DMS153 treated with DMSO at 0.1 percent for 48 hours (cell line): ENCODE measurements around the gene GPATCH4.
"Not testable (repeated sequence)": the region's sequence is repeated elsewhere in the genome, so short reads cannot be mapped to it uniquely, and the experiment has no call there.

Experiments used
- DNase-seq: peaks from one replicate; lab custom pipeline; 2025; ENCODE audit not compliant: unreplicated experiment; lab: John Stamatoyannopoulos, UW

GPATCH4 gene

DNA sequence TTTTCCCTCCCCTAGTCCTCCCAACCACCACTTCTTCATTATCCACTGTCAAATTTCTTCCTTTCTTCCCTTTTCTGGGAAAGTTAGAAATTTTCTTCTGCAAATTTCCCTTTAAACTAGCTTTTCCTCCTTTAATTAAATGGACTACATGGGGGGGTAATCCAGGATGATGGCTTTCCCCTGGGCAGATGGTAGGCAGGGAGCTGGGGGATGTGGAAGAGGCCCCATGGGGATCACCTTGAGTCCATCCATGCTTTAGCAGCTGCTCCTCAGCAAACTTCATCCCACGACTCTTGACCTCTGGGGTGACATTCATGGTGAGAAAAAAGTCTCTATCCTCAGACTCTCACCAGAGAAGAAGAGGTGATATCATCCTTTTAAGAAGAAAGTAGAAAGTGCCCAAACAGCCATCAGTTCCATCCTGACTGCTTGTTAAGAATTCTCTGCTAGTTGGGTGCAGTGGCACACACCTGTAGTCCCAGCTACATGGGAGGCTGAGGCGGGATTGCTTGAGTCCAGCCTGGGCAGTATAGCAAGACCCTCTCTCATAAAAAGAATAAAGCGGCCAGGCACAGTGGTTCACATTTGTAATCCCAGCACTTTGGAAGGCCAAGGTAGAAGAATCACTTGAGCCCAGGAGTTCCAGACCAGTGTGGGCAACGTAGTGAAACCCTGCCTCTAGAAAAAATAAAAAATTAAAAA is 2.4 kb downstream of the GPATCH4 start:
- DNase-seq = no peak

DNA sequence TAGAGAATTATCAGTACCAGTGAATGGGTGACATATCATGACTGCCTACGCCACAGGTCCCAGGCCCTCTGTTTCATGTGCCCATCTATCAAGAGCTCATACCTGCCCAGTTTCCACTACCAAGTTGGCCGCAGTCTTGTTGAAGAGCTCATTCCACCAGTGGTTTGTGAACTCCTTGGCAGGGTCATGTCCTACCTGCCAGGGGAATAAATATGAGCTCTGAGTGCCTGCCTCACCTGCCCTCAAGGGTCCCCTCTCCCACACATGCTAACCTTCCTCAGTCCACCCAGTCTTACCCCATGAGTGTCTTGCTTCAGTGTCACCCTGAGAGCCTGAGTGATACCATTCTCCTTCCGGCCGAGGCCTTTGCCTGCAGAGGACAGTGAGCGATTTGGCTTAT is 3.2 kb downstream of the GPATCH4 start:
- no peak for DNase-seq

DNA sequence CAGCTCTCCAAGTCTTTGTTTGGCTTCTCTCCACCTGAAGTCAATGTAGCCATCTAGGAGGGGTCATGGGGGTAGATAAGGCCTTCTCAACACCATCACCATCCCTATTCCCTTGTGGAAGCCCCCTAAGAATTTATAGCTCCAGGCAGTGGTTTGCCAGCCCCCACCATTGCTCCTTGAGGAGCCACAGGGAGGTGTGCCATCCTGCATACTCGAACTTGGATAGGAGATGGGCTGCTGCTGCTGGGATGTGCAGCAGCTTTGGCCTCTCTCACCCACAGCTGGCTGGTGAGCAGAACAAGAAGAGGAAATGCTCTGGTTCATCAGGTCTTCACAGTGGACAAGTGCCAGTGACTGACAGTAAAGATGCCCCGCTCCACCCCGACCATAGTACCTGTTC is 4.9 kb downstream of the GPATCH4 start:
- no peak for DNase-seq

DNA sequence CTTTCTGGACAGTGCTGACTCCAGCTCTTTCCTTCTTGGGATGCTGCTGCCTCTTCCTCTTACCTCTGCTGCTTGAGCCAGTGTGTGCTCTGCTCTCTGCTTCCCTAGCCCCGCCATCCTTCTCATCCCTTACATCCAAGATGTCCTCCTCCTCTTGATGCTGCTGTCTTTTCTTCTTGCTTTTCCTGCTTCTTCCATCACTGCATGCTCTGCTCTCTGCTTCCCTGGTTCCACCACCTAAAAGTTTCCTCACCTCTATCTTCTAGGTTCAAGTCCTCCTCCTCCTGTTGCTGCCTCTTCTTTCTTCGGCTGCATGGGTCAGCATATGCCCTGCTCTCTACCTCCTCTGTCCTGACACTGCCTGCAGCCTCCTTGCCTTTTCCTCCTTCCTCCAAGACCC is 6.3 kb downstream of the GPATCH4 start:
- no peak for DNase-seq

DNA sequence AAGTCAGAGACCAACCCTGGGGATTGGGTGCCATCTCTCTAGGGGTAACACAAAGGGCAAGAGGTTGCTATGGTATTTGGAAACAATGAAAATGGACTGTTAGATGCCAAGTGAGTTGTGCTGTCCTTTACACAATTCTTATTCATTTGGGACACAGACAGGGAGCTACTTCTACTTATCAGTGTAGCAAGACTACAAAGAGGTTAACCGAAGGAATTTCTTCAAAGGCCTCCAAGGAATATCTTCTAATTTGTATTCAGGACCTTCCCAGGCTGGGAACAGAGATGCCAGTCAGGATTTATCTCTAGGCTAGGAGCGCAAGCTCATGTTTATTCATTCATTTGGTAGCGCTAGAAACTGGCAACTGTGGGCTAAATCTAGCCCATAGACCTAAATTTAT is 7.1 kb downstream of the GPATCH4 start:
- no peak for DNase-seq

DNA sequence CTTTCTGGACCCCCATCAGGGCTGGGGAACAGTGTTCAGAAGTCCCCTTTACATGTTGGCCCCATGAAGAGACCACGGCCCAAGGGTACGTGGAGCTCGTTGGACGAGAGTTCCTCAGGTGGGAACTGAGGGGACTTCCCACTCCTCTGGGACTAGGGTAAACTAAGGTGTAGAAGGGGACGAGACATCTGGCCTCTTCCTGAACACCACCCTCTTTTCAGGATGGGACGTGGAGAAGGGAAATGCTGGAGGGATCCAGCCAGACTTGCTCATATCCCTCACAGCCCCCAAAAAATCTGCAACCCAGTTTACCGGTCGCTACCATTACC is 7.7 kb downstream of the GPATCH4 start:
- no peak for DNase-seq

DNA sequence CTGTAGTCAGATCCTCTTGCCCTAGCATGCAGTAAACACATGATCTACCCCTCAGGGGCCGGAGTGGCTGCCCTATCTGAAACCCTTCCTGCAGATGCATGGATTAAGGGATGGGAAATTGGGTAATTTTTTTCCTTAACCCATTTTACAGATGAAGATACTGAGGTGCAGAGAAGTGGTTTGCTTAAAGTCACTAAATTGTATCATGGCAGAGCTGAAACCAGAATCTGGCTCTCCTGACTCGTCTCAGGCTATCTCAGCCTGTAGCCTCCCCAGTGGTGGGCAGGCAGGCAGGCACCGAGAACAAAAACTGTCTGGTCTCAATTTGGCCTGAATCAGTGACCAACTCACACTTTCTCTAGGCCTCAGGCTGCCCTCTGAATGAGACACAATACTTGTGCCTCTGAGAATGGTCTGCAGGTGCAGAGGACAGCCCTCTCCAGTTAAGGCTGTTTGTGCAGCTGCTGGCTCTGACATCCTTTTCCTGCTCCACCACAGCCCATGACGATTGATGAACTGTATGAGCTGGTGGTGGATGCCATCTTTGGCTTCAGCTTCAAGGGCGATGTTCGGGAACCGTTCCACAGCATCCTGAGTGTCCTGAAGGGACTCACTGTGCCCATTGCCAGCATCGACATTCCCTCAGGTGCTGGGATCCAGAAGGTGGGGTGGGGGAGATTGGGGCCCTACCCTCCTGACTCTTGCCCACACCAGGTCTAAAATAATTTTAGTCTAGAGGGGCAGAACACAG is 8.2 kb downstream of the GPATCH4 start:
- no peak for DNase-seq

DNA sequence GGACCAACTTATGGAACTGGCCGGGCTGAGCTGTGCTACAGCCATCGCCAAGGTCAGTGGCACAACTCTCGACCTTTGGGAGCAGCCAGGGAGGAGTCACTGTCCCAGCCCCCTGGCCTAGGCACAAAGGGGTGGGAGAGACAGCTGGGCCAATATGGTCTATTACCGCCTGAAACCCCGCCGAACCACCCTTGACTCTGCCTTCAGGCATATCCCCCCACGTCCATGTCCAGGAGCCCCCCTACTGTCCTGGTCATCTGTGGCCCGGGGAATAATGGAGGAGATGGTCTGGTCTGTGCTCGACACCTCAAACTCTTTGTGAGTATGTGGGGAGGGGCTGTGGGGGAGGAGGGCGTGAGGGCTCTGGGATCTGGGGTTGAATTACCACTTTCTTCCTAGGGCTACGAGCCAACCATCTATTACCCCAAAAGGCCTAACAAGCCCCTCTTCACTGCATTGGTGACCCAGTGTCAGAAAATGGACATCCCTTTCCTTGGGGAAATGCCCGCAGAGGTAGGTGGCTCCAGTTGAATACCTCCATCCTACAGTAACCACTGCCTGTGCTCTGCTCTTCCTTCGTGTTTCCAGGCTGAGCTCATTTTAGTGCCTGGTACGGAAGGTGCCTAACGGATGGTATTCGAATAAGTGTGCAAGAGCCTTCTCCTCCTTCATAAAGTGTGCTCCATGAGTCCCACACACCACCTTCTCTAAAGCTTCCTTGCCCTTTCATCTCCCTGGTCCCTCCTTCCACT is 8.9 kb downstream of the GPATCH4 start:
- DNase-seq = no peak

DNA sequence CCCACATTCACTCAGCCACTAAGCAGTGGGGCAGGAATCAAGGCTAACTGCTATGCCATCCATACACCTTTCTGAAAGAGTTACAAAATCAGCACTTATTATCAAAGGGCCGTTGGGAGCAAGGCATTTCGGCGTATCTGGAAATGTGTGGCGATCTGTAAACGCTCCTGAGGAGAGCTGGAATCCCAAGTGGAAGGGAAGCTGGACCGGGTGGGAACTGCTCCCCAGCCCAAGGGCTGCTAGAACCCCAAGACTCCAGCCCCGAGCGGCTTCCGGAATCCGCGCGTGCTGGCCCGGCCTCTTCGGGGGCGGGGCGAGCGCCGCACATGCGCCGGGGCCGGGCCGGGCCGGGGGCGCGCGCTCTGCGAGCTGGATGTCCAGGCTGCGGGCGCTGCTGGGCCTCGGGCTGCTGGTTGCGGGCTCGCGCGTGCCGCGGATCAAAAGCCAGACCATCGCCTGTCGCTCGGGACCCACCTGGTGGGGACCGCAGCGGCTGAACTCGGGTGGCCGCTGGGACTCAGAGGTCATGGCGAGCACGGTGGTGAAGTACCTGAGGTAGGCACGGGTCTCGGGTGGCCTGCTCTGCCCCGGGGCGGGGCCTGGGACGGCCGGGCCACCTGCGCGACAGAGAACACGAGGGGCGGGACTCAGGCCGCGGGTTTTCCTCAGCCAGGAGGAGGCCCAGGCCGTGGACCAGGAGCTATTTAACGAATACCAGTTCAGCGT is 9.7 kb downstream of the GPATCH4 start, which contains the start of gene NAXE:
Gene NAXE (plus strand): TSS at position 345 of the 726 bp plus-strand sequence. CDS start 29 bp downstream, at position 374.
- peak; percentile 89 for DNase-seq

DNA sequence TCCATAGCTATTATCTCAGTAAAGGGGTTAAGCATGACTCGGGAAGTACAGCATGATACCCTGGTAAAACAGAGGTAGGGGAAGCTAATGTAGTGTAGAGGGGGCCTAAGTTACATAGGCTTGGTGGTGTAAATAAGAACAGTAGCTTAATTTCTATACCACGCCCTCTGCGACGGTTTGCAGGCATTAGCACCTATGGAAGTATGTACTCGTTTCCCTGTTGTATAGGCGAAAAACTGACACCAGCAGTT is 10.2 kb downstream of the GPATCH4 start:
- DNase-seq = no peak

DNA sequence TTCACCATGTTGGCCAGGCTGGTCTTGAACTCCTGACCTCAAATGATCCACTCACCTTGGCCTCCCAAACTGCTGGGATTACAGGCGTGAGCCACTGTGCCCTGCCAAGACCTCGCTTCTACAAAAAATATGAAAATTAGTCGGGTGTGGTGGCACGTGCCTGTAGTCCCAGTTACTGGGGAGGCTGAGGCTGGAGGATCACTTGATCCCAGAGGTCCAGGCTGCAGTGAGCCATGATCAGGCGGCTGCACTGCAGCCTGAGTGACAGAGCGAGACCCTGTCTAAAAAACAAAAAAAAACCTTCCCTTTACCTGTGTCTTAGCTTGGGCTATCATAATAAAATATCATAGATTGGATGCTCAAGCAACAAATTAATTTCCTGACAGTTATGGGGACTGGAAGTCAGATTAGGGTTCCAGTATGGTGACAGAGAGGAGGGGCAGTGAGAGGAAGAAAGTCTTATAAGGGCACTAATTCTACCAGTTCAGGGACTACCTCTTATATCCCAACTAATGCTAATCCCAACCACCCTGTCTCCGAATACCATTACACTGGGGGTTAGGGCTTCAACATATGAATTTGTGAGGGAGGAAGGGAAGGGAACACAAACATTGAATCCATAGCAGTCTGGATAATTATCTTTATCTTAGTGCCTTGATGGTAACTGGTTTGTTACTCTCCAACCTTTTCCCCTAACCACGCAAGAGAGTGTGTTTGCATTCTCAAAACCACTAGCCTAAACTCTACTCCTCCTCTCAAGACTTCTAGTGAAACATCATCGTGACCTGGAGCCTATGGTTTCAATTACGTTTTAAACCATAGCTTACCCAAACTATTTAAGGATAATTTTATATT is 10.7 kb downstream of the GPATCH4 start:
- DNase-seq = no peak

DNA sequence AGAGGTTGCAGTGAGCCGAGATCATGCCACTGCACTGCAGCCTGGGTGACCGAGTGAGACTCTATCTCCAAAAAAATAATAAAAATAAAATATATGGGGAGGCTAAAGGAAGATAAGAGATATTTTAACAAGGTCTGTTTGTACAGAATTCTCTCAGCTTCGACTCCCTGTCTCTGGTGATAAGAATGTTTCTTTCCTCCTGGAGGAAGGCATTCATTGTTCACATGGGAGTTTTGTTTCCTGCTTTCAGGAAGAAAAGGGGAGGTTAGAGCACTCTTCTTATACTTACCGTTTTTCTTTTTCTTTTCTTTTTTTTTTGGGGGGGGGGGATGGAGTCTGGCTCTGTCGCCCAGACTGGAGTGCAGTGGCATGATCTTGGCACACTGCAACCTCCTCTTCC is 11.7 kb downstream of the GPATCH4 start:
- no peak for DNase-seq

DNA sequence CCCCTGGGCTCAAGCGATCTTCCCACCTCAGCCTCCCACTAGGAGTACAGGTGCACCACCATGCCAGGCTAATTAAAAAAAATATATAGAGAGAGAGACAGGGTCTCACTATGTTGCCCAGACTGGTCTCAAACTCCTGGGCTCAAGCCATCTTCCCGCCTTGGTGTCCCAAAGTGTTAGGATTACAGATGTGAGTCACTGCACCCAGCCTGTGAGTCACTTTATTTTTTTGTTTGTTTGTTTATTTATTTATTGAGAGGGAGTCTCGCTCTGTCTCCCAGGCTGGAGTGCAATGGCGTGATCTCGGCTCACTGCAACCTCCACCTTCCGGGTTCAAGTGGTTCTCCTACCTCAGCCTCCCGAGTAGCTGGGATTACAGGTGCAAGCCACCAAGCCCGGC is 13.4 kb downstream of the GPATCH4 start:
- DNase-seq = not testable (repeated sequence)

DNA sequence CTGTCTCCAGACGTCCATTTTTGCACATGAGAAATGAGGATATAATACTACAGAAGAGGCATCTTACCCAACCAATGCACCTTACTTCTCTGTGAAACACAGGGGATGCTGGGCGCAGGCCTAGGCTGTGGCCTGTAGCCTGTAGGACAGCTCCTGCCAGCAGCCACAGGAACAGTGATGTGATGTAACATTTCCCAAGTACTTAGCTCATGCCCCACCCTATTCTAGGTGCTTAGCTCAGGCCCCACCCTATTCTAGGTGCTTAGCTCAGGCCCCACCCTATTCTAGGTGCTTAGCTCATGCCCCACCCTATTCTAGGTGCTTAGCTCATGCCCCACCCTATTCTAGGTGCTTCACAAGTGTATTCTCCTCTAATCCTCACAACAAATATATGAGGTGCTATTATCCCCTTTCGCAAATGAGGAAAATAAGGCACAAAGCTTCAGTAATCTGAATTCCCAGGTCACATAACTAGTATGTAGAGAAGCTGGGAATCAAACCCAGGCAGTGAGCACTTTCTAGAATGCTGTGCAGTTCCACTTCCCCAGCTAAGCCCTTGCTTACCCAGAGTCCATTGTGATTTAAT is 14.3 kb downstream of the GPATCH4 start:
- no peak for DNase-seq

DNA sequence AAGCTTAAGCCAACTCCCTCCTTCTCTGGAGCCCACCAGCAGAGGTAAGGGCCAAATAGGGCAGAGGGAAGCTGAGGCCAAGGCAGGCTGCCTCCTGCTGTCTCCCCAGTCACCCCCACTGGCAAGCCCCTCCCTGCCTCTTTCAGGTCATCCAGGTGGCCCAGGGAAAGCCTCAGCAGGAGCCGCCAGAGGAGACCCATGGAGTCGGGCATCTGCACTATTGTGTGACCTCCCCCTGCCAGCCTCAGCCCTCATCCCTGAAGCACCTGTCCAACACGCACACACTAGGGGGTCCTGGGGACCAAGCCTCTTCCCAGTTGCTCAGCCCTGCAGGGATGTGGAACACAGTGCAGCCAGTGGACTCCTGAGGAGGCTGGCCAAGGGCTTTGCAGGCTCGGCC is 15.0 kb downstream of the GPATCH4 start:
- DNase-seq = no peak

DNA sequence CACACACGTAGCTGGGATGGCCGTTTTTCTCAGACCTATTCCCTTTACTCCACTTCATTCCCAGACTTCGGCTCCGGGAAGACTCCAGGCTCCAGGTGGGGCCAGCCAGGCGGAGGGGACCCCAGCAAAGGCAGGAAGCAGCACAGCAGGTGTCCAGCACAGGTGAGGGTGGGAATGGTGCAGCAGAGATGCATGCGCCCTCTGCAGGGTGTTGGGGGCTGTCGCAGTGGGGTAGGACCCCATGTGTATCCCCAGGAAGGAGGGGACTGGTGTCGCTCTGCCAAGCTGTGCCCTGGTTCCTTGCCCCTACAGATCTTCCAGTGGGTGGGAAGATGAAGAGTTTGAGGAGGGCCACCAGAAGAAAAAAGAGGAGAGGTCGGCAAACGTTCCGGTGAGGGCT is 16.5 kb downstream of the GPATCH4 start:
- DNase-seq = peak; percentile 18

DNA sequence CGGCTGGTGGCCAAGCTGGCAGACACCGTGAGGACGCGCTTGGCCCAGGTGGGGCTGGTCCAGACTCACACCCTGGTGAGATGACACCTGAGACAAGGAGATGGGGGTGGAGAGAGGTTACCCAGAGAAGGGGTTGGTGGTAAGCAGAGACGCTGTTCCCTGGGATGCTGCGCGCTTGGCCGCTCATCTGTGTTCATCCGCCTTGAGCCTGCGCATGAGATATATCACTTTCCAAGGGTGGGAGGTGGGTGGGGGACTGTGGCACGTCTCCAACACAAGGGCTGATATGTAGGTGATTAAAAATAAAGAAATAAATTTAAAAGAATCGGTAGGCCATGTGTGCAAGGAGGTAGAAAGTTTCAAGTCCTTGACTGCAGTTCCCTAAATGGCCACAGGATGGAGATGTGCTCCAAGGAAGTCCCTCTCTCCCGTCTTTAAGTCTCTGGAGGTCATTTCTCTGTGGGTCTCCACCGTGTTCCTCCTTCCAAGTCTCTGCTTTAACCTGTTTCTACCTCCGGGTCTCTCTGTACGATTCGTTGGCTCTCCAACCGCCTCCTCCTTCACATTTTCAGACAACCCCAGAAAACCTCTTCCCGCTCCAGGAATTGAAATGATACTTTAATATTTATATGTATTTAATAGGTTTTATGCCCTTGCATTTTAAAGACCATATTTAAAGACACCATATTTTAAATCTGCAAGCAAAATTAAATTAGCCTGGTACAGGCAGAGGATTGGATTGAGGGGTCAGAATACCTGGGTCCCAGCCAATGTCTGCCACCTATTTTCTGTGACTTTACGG is 17.3 kb downstream of the GPATCH4 start:
- peak; percentile 58 for DNase-seq

DNA sequence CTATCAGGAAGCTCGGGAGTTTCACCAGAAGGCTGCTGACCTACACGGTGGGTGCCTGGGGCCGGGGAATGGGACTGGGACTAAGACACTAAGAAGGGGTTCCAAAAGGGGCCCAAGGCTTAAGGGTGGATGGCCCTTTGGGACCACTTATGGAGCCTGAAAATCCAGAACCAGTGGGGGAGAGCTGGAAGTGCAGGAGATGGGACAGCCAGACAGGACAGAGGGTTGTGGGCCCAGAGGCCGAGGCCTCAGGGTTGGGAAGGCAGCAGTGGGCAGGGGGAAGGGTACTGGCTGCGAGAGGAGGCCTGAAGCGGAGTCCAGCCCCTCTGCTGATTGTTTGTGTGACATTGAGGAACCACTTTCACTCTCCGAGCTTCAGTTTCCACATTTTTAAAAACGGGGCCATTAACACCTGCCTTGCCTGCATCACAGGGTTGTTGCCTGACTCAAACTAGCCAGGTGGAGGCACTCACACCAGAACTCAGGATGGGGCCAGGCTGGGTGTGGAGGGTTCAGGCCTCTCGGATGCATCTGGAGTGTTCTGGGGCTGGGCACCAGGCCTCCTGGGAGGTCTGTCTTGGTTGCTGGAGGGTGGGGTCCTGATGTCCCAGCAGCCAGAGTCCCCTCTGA is 18.8 kb downstream of the GPATCH4 start:
- no peak for DNase-seq
